AG04449 (cell line): Measurements from ENCODE around the gene ASIC4.

ENCODE experiments used
- CTCF ChIA-PET: fragments of 350-600 bp; formaldehyde crosslinking; extraction: SDS; loops from one replicate; lab custom pipeline; 2021; ENCODE audit warnings: antibody characterized with exemption; lab: Yijun Ruan, JAX
- POLR2A ChIA-PET: fragments of 400-600, 350-600 bp; formaldehyde crosslinking; extraction: SDS; loops from one replicate; lab custom pipeline; 2020; ENCODE audit warnings: antibody characterized with exemption, inconsistent platforms; lab: Yijun Ruan, JAX
- DNase-seq: peaks from one replicate; pipeline ENCODE4 v3.0.0-alpha.2; 2010; ENCODE audit warnings: low read depth, low spot score
- H3K4me3 ChIP-seq: 2 replicates; pipeline ENCODE4 v1.5.1; 2011; ENCODE audit warnings: low read depth, mild to moderate bottlenecking, control low read depth, low read length
- CTCF ChIP-seq: IDR thresholded peaks from one replicate; pipeline ENCODE4 v1.5.1; 2011; ENCODE audit warnings: mild to moderate bottlenecking, moderate library complexity, low read length, control low read depth, inconsistent platforms; ENCODE audit not compliant: insufficient read depth; ENCODE audit errors: missing control alignments

Gene ASIC4

GRCh38 chr2:219571311-219572236 lies 57.3 kb downstream of the ASIC4 start, which contains the start of gene OBSL1:
Gene OBSL1, minus strand, starts transcription at chr2:219571539. Its CDS starts 307 bp downstream, at chr2:219571232.
- DNase-seq, result peak; percentile 24
- H3K4me3 ChIP-seq, result peak within 1 kb of the TSS; percentile 72
- TF ChIP-seq CTCF, result no peak
- POLR2A ChIA-PET, result interaction anchor here (0.8 to 2.2 kb wide), 10 partner anchors 9 to 117 kb away, joined by 3 to 13 read pairs (median 6); partner anchors contain the start of genes CHPF, STK11IP and TMEM198
- CTCF ChIA-PET, result interaction anchor here (1.0 to 4.0 kb wide), 6 partner anchors 11 to 180 kb away, joined by 3 to 46 read pairs (median 6); no protein-coding TSS in a partner anchor

- H3K4me3 ChIP-seq, result peak within 1 kb of the TSS; percentile 72
- POLR2A ChIA-PET, result interaction anchor here (1.4 to 2.2 kb wide), 5 partner anchors 10 to 70 kb away, joined by 5 to 13 read pairs (median 8); partner anchors contain the start of genes CHPF, STK11IP and TMEM198
- CTCF ChIA-PET, result interaction anchor here (2.2 to 4.0 kb wide), 2 partner anchors 11 to 118 kb away, joined by 14 to 46 read pairs; no protein-coding TSS in a partner anchor
- DNase-seq, result no peak
- no peak for TF ChIP-seq CTCF
These were observed 58.1 kb downstream of the ASIC4 start, which contains the start of gene INHA for GRCh38 chr2:219572237-219573001. Gene INHA, plus strand, starts transcription at chr2:219572310. Its CDS starts 65 bp downstream, at chr2:219572375.

GRCh38 chr2:219573166-219573565 lies 58.9 kb downstream of the ASIC4 start:
- H3K4me3 ChIP-seq, result no peak overlapping the region
- no peak for TF ChIP-seq CTCF
- no peak for DNase-seq
- ChIA-PET POLR2A (interaction anchor here (0.6 kb wide), 1 partner anchor 23 kb away, joined by 3 read pairs; no protein-coding TSS in a partner anchor), CTCF (no interaction called here)

- POLR2A ChIA-PET, result no interaction called here
These were observed 60.4 kb downstream of the ASIC4 start for GRCh38 chr2:219574484-219575311.

More at GRCh38 chr2:219574484-219575311, 60.4 kb downstream of the ASIC4 start:
- H3K4me3 ChIP-seq, result no peak overlapping the region
- no peak for TF ChIP-seq CTCF
- no peak for DNase-seq
- CTCF ChIA-PET, result interaction anchor here (4.7 kb wide), 1 partner anchor 14 kb away, joined by 34 read pairs; no protein-coding TSS in a partner anchor
